Vagina (tissue), 2 donors: ENCODE data around the gene SYNE1.

Source experiments
- CTCF ChIP-seq, 3 experiments: fragments of 450-650 bp in 2 of 3; fragments of 200-600 bp in 1 of 3; sonication (generic) in 1 of 3; IDR thresholded peaks; one replicate each; pipeline ENCODE4 v1.5.1; 2017 to 2019; ENCODE audit warnings: antibody characterized with exemption in 3 of 3, mild to moderate bottlenecking in 2 of 3, moderate library complexity in 2 of 3
- POLR2A ChIP-seq, 2 donors: fragments of 450-650 bp; IDR thresholded peaks; one replicate each; pipeline ENCODE4 v1.6.1; 2017; ENCODE audit warnings: antibody characterized with exemption in 2 of 2, mild to moderate bottlenecking in 2 of 2, moderate library complexity in 2 of 2

DNA sequence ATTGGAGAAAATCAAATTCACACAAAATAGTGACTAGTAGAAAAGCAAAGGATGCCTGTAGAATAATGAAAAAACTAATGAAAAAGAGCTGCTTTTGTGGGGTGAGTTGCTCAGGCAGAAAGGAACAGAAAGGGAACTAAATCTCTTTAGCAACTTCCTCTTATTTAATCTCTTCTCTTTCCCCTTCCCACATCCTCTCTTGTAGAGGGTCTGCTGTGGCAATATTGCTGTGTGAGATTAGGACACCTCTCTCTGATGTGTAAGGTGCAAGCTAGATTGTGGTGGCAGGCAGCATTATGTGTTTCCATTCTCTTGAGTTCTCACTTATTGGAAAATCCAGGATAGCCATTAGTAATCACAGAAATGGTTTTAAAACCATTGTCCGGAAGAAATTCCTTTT lies 49.7 kb downstream of the SYNE1 start:
- no peak for TF ChIP-seq CTCF (IDR thresholded peaks at IDR 0.05)
- TF ChIP-seq POLR2A (IDR thresholded peaks at IDR 0.05) = no peak
